Natural killer cell treated with Interleukin-12 subunit alpha and Interleukin-12 subunit beta and Interleukin-15 and Interleukin-18, amount 100 ng/mL, for 72 hours (primary cell): ENCODE data around the gene KISS1. TPM values are rescaled to one million over a fixed set of nuclear protein-coding genes. Genes with fewer than 3 reads are reported as not detected.

Experiments
- ATAC-seq, 2 donors: fragments of 150-1000 bp; cut with Tn5 transposase in 1 of 2; sonication (Bioruptor Pico), chemical (Tn5 transposase) in 1 of 2; 2 replicates each; pipeline ENCODE4 v1.10.0; 2021
- DNase-seq: peaks from one replicate; pipeline ENCODE4 v3.0.0; 2022; ENCODE audit warnings: low spot score
- H3K27ac Mint-ChIP-seq, 2 donors: 1 replicate in 1 of 2; 2 replicates in 1 of 2; pipeline ENCODE4 v1.8.0; 2022; ENCODE audit warnings: mixed read lengths in 2 of 2, mild to moderate bottlenecking in 1 of 2, moderate library complexity in 1 of 2
- H3K27me3 Mint-ChIP-seq, 2 donors: 1 replicate in 1 of 2; 2 replicates in 1 of 2; pipeline ENCODE4 v1.8.0; 2022; ENCODE audit warnings: mixed read lengths in 2 of 2
- H3K36me3 Mint-ChIP-seq: one replicate; pipeline ENCODE4 v1.8.0; 2022; ENCODE audit warnings: mixed read lengths
- H3K4me1 Mint-ChIP-seq, 2 donors: 1 replicate in 1 of 2; 2 replicates in 1 of 2; pipeline ENCODE4 v1.8.0; 2022; ENCODE audit warnings: low read depth in 2 of 2, mixed read lengths in 2 of 2, mild to moderate bottlenecking in 1 of 2
- H3K4me3 Mint-ChIP-seq: one replicate; pipeline ENCODE4 v1.8.0; 2022; ENCODE audit warnings: mixed read lengths
- H3K9me3 Mint-ChIP-seq: 2 replicates; pipeline ENCODE4 v1.8.0; 2022; ENCODE audit warnings: mixed read lengths
- total RNA-seq, 2 donors: library from RNA; stranded (reverse); gene quantifications; one replicate each; pipeline ENCODE4 v1.2.3, GENCODE V29; 2022

KISS1 gene
- total RNA-seq, 2 donors from 2014 or later: not detected

GRCh38 chr1:204152310-204153044 is 43.8 kb downstream of the KISS1 start:
- Mint-ChIP-seq H3K4me3 (peak overlapping the region; percentile 56), H3K27ac (no peak overlapping the region)
- no peak for ATAC-seq

GRCh38 chr1:204151552-204152309 is 44.6 kb downstream of the KISS1 start, which contains the start of gene ETNK2:
Gene ETNK2, minus strand, starts transcription at chr1:204152044. Its CDS starts 192 bp downstream, at chr1:204151852.
- Mint-ChIP-seq H3K27me3 (peaks cover 0 to 8% of the 10 kb centered on the region in 2 donors), H3K9me3 (no peaks in the 10 kb centered on the region), H3K36me3 (no peaks in the 10 kb centered on the region), H3K4me3 (peak within 1 kb of the TSS; percentile 56), H3K27ac (no peak within 1 kb of the TSS), H3K4me1 (peaks cover 0 to 7% of the 10 kb centered on the region in 2 donors)
- ATAC-seq: peak; percentile 73 to 82
- DNase-seq: peak; percentile 77

More at GRCh38 chr1:204152310-204153044, 43.8 kb downstream of the KISS1 start:
- Mint-ChIP-seq H3K9me3 (no peaks in the 10 kb centered on the region), H3K27me3 (peaks cover 0 to 8% of the 10 kb centered on the region in 2 donors), H3K4me1 (peaks cover 0 to 7% of the 10 kb centered on the region in 2 donors), H3K36me3 (no peaks in the 10 kb centered on the region)
- no peak for DNase-seq

GRCh38 chr1:204150702-204151551 is 45.4 kb downstream of the KISS1 start:
- H3K4me1 Mint-ChIP-seq: peaks cover 0 to 7% of the 10 kb centered on the region in 2 donors
- H3K27me3 Mint-ChIP-seq: peaks cover 0 to 6% of the 10 kb centered on the region in 2 donors
- peak overlapping the region; percentile 51 for H3K4me3 Mint-ChIP-seq
- H3K9me3 Mint-ChIP-seq: no peaks in the 10 kb centered on the region
- ATAC-seq: no peak
- no peaks in the 10 kb centered on the region for H3K36me3 Mint-ChIP-seq
- H3K27ac Mint-ChIP-seq: no peak overlapping the region
- no peak for DNase-seq

- H3K4me1 Mint-ChIP-seq: peaks cover 0 to 7% of the 10 kb centered on the region in 2 donors
- H3K36me3 Mint-ChIP-seq: no peaks in the 10 kb centered on the region
- H3K27me3 Mint-ChIP-seq: peaks cover under 1 to 4% of the 10 kb centered on the region in 2 donors
- H3K4me3 Mint-ChIP-seq: peak overlapping the region; percentile 51
- H3K27ac Mint-ChIP-seq: no peak overlapping the region
- no peaks in the 10 kb centered on the region for H3K9me3 Mint-ChIP-seq
- DNase-seq: no peak
- no peak for ATAC-seq
Observed at GRCh38 chr1:204149635-204150565, 46.4 kb downstream of the KISS1 start.

GRCh38 chr1:204149107-204149506 is 47.2 kb downstream of the KISS1 start:
- no peaks in the 10 kb centered on the region for H3K9me3 Mint-ChIP-seq
- no peak overlapping the region for H3K4me3 Mint-ChIP-seq
- peaks cover 0 to 7% of the 10 kb centered on the region in 2 donors for H3K4me1 Mint-ChIP-seq
- peaks cover 7 to 9% of the 10 kb centered on the region in 2 donors for H3K27me3 Mint-ChIP-seq
- H3K36me3 Mint-ChIP-seq: no peaks in the 10 kb centered on the region
- ATAC-seq (no peak), DNase-seq (no peak)
- no peak overlapping the region for H3K27ac Mint-ChIP-seq

GRCh38 chr1:204147406-204148383 is 48.6 kb downstream of the KISS1 start:
- H3K4me3 Mint-ChIP-seq: no peak overlapping the region
- peaks cover 0 to 7% of the 10 kb centered on the region in 2 donors for H3K4me1 Mint-ChIP-seq
- H3K36me3 Mint-ChIP-seq: no peaks in the 10 kb centered on the region
- H3K9me3 Mint-ChIP-seq: no peaks in the 10 kb centered on the region
- H3K27ac Mint-ChIP-seq: no peak overlapping the region
- H3K27me3 Mint-ChIP-seq: peaks cover 5 to 7% of the 10 kb centered on the region in 2 donors
- DNase-seq: no peak
- ATAC-seq: no peak

- Mint-ChIP-seq H3K9me3 (no peaks in the 10 kb centered on the region), H3K4me1 (peaks cover 0 to 4% of the 10 kb centered on the region in 2 donors), H3K27ac (no peak overlapping the region), H3K4me3 (no peak overlapping the region), H3K36me3 (no peaks in the 10 kb centered on the region), H3K27me3 (peaks cover 5 to 7% of the 10 kb centered on the region in 2 donors)
- ATAC-seq (no peak), DNase-seq (no peak)
Observed at GRCh38 chr1:204146965-204147364, 49.3 kb downstream of the KISS1 start.

GRCh38 chr1:204146309-204146708 is 50.0 kb downstream of the KISS1 start:
- no peaks in the 10 kb centered on the region for H3K36me3 Mint-ChIP-seq
- peaks cover 0 to 4% of the 10 kb centered on the region in 2 donors for H3K4me1 Mint-ChIP-seq
- no peak for ATAC-seq
- DNase-seq: no peak
- H3K27ac Mint-ChIP-seq: no peak overlapping the region
- H3K4me3 Mint-ChIP-seq: no peak overlapping the region
- no peaks in the 10 kb centered on the region for H3K9me3 Mint-ChIP-seq
- H3K27me3 Mint-ChIP-seq: peaks cover 5 to 7% of the 10 kb centered on the region in 2 donors

- Mint-ChIP-seq H3K9me3 (no peaks in the 10 kb centered on the region), H3K27ac (no peak overlapping the region), H3K36me3 (no peaks in the 10 kb centered on the region), H3K4me1 (no peaks in the 10 kb centered on the region), H3K4me3 (no peak overlapping the region), H3K27me3 (peaks cover 5 to 7% of the 10 kb centered on the region in 2 donors)
- DNase-seq (no peak), ATAC-seq (no peak)
Observed at GRCh38 chr1:204145033-204145504, 51.2 kb downstream of the KISS1 start.

- DNase-seq: no peak
- Mint-ChIP-seq H3K4me1 (no peaks in the 10 kb centered on the region), H3K9me3 (no peaks in the 10 kb centered on the region), H3K27ac (no peak overlapping the region), H3K27me3 (peaks cover 5 to 7% of the 10 kb centered on the region in 2 donors), H3K4me3 (no peak overlapping the region), H3K36me3 (no peaks in the 10 kb centered on the region)
- ATAC-seq: no peak
Observed at GRCh38 chr1:204143276-204144041, 52.8 kb downstream of the KISS1 start.
